ENCODE data around the gene INTS11.
A peak's percentile ranks its signal among the peaks of the same experiment; 100 is the strongest.

DNA sequence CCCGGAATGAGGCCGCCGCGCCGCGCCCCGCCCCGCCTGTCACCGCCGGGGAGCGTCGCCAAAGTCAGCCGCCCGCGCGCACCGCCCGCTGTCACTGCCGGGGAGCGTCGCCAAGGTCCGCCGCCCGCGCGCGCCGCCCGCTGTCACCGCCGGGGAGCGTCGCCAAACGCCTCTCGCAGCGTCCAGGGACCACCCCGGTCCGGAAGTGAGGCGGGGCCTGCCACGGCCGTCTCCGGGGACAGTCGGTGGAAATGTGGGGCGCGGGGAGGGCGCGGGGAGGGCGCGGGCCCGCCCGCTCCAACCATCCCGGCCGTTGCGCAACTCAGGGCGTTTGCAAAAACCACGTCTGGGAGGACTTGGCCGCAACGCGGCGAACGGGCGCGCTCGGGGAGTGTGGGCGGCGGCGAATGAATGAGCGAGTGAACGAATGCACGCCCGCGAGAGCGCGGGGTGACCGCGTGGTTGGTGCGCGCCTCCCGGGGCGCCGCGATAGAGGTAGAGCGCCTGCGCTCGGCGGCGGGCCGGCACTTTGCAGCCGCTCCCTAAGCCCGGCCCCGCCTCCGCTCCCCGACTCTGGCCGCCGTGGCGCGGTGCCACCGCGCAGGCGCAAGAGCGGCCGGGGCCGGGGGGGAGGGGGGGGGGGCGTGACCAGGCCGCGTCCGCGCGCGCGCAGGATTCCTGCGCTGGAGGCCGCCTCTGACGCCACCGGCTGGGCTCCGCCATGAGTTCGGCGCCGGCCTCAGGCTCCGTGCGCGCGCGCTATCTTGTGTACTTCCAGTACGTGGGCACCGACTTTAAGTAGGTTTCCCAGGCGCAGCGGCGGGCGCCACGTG, 16.3 kb downstream of the INTS11 start, which contains the start of the genes ACAP3 and PUSL1:
- TF ChIP-seq, protein P1, sequence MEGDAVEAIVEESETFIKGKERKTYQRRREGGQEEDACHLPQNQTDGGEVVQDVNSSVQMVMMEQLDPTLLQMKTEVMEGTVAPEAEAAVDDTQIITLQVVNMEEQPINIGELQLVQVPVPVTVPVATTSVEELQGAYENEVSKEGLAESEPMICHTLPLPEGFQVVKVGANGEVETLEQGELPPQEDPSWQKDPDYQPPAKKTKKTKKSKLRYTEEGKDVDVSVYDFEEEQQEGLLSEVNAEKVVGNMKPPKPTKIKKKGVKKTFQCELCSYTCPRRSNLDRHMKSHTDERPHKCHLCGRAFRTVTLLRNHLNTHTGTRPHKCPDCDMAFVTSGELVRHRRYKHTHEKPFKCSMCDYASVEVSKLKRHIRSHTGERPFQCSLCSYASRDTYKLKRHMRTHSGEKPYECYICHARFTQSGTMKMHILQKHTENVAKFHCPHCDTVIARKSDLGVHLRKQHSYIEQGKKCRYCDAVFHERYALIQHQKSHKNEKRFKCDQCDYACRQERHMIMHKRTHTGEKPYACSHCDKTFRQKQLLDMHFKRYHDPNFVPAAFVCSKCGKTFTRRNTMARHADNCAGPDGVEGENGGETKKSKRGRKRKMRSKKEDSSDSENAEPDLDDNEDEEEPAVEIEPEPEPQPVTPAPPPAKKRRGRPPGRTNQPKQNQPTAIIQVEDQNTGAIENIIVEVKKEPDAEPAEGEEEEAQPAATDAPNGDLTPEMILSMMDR (IDR thresholded peaks at IDR 0.05): peak in 3 of 7 experiments; percentile 8 to 10 (median 9)
- TF ChIP-seq EP300 (IDR thresholded peaks at IDR 0.05) (no peak), POLR2A (IDR thresholded peaks at IDR 0.05) (no peak), POLR2AphosphoS5 (IDR thresholded peaks at IDR 0.05) (peak; percentile 34 to 60 (median 49))

All from stomach (tissue), 4 donors.